Progenitor cell of endocrine pancreas (in vitro differentiated cells): Measurements from ENCODE around the gene WDR13. TPM values are rescaled to one million over a fixed set of nuclear protein-coding genes. Genes with fewer than 3 reads are reported as not detected.
A peak's percentile ranks its signal among the peaks of the same experiment; 100 is the strongest.

Experiments
- DNase-seq: peaks from one replicate; pipeline ENCODE4 v3.0.0; 2021; ENCODE audit warnings: low spot score; ENCODE audit not compliant: unreplicated experiment
- H3K27ac Mint-ChIP-seq: 2 replicates; pipeline ENCODE4 v1.8.0; 2021; ENCODE audit warnings: mild to moderate bottlenecking, moderate library complexity, mixed read lengths
- H3K27me3 Mint-ChIP-seq: 2 replicates; pipeline ENCODE4 v1.8.0; 2021; ENCODE audit warnings: mixed read lengths
- H3K36me3 Mint-ChIP-seq: 2 replicates; pipeline ENCODE4 v1.8.0; 2022; ENCODE audit warnings: mixed read lengths; ENCODE audit not compliant: insufficient read depth
- H3K4me1 Mint-ChIP-seq: 2 replicates; pipeline ENCODE4 v1.8.0; 2021; ENCODE audit warnings: low read depth, mixed read lengths
- H3K4me3 Mint-ChIP-seq: 2 replicates; pipeline ENCODE4 v1.8.0; 2021; ENCODE audit warnings: low read depth, mild to moderate bottlenecking, moderate library complexity, mixed read lengths
- H3K9me3 Mint-ChIP-seq: 2 replicates; pipeline ENCODE4 v1.8.0; 2021; ENCODE audit warnings: low read depth, mixed read lengths
- total RNA-seq: library from RNA; stranded (reverse); gene quantifications from 2 replicates; pipeline ENCODE4 v1.2.1, GENCODE V29; 2021
- TF ChIP-seq, protein P1 (sequence below): fragments of 200-600 bp; sonication (generic); IDR thresholded peaks from one replicate; pipeline ENCODE4 v1.5.0; 2021; ENCODE audit warnings: antibody characterized with exemption, mild to moderate bottlenecking; ENCODE audit not compliant: unreplicated experiment

Gene WDR13
- total RNA-seq, 1 donor from 2014 or later, result 112 TPM

DNA sequence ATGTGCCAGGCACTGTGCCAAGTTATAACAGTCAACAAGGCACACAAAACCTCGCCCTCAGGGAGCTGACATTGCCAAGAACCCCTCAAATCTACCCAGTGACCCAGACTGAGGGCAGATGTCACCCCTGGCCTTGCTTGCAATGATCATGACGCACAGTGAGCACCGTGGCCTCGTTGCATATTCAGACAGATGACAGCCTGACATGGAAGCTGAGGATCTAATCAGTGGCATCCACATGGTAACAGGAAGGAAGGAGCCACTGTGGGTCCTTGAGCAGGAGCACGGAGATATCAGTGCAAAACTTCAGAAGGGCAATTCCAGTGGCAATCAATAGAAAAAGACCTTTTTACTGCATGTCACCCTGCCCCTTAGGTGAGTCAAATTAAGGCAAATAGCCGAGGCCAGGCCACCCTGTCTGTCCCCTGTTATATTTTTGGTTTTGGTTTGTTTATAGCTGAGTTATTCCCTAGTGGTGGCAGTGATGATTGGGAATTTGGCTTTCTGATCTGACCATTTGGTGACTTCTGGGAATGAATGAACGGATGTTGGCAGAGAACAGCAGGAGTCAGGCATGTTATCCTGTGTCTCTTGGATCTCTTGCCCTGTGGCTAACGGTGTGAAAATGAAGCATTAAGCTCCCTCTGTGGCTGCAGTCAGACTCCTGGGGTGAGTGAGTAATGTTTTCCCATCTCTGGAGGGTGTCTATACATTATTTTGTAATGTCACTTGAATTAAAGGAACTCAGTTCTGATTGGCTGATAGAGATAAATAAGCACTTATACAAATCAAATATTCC, 20.4 kb downstream of the WDR13 start:
- no peaks in the 10 kb centered on the region for H3K4me1 Mint-ChIP-seq
- no peaks in the 10 kb centered on the region for H3K36me3 Mint-ChIP-seq
- peaks cover 2% of the 10 kb centered on the region for H3K27me3 Mint-ChIP-seq
- TF ChIP-seq, protein P1, sequence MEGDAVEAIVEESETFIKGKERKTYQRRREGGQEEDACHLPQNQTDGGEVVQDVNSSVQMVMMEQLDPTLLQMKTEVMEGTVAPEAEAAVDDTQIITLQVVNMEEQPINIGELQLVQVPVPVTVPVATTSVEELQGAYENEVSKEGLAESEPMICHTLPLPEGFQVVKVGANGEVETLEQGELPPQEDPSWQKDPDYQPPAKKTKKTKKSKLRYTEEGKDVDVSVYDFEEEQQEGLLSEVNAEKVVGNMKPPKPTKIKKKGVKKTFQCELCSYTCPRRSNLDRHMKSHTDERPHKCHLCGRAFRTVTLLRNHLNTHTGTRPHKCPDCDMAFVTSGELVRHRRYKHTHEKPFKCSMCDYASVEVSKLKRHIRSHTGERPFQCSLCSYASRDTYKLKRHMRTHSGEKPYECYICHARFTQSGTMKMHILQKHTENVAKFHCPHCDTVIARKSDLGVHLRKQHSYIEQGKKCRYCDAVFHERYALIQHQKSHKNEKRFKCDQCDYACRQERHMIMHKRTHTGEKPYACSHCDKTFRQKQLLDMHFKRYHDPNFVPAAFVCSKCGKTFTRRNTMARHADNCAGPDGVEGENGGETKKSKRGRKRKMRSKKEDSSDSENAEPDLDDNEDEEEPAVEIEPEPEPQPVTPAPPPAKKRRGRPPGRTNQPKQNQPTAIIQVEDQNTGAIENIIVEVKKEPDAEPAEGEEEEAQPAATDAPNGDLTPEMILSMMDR, result no peak
- H3K9me3 Mint-ChIP-seq, result peaks cover 4% of the 10 kb centered on the region
- no peak overlapping the region for H3K4me3 Mint-ChIP-seq
- H3K27ac Mint-ChIP-seq, result no peak overlapping the region
- no peak for DNase-seq

DNA sequence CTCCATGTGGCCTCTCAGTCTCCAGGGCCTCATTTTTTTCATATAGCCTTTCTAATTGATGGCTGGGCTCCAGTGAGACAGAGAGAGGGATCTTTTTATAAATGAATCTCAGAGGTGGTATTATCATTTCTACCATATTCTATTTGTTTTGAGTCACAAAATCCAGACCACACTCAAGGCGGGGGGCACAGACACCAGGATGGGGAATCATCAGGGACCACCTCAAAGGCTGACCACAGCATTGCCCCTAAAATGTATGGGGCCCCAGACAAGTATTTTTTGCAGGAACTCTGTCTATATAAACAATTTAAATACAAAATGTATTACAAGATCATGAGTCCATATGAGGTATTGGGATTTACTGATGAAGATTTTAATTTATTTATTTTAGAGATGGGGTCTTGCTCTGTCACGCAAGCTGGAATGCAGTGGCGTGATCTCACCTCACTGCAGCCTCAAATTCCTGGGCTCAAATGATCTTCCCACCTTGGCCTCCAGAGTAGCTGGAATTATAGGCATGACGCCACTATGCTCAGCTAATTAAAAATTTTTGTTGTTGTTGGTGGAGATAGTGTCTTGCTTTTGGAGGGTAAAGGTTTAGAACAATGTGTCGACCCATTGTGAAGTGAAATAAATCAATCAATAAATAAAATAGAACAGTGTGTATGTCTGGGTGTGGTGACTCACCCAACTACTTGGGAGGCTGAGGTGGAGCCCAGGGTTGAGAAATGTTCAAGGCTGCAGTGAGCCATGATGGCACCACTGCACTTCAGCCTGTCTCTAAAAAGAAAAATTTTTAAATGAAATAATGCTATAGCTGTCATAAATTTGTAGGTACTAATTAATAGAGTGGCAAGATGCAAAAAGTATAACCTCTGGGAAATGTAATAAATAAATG, 29.4 kb downstream of the WDR13 start:
- H3K27me3 Mint-ChIP-seq, result no peaks in the 10 kb centered on the region
- H3K27ac Mint-ChIP-seq, result no peak overlapping the region
- no peak for DNase-seq
- no peaks in the 10 kb centered on the region for H3K4me1 Mint-ChIP-seq
- H3K36me3 Mint-ChIP-seq, result no peaks in the 10 kb centered on the region
- TF ChIP-seq, protein P1, result no peak
- no peak overlapping the region for H3K4me3 Mint-ChIP-seq
- H3K9me3 Mint-ChIP-seq, result peaks cover 2% of the 10 kb centered on the region

DNA sequence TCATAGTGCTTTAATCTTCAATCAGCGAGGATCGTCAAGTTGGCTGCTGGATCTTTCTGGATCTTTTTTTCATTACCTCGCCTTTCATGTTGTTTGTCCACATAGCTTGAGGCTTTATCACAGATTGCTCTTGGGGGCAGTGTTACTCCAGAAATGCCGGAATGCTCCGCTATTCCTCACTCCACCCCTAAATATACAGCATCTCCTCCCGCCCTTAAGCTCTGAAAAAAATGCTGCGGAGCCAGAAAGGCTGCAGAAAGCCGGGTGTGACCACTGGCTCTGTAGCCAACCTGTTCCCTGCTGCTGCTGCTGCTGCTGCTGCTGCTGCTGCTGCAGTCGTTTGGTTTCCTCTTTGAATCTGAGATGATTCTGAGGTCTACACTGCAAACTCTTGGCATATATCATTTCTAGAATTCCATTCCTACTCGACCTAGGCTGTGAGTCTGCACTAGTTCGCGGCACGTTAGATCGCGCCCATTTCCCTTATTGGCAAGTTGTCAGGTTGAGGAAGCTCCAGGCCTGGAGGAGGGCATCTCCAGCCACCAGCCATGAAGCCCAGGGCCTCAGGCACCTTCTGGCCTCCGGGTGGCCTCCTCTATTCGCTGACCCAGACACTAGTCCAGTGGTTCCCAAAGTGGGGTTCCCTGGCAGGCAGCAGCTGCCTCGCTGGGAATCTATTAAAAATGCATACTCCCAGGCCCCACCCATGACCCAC, 34.2 kb downstream of the WDR13 start:
- no peaks in the 10 kb centered on the region for H3K4me1 Mint-ChIP-seq
- H3K36me3 Mint-ChIP-seq, result no peaks in the 10 kb centered on the region
- TF ChIP-seq, protein P1, result peak; percentile 65
- H3K4me3 Mint-ChIP-seq, result no peak overlapping the region
- H3K9me3 Mint-ChIP-seq, result peaks cover 10% of the 10 kb centered on the region
- H3K27ac Mint-ChIP-seq, result peak overlapping the region; percentile 33
- peak; percentile 58 for DNase-seq
- no peaks in the 10 kb centered on the region for H3K27me3 Mint-ChIP-seq

DNA sequence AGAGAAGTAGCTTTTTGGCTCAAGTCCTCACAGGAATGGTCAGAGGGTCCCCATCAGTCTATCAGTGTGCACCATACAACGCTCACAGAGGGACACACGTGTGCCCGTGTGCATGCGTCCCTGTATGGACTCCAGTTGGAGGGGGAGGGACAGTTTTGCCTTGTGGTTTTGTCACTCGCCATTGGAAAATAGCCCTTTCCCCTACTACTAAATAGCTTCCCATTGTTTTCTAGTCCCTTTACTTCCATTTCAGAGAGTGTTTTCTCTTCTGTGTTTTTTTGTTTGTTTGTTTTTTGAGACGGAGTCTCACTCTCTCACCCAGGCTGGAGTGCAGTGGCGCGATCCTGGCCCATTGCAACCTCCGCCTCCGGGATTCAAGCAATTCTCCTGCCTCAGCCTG, 34.9 kb downstream of the WDR13 start:
- no peak for DNase-seq
- Mint-ChIP-seq H3K4me1 (no peaks in the 10 kb centered on the region), H3K4me3 (no peak overlapping the region), H3K27ac (no peak overlapping the region), H3K27me3 (no peaks in the 10 kb centered on the region), H3K36me3 (no peaks in the 10 kb centered on the region), H3K9me3 (peaks cover 7% of the 10 kb centered on the region)
- TF ChIP-seq, protein P1, result no peak

DNA sequence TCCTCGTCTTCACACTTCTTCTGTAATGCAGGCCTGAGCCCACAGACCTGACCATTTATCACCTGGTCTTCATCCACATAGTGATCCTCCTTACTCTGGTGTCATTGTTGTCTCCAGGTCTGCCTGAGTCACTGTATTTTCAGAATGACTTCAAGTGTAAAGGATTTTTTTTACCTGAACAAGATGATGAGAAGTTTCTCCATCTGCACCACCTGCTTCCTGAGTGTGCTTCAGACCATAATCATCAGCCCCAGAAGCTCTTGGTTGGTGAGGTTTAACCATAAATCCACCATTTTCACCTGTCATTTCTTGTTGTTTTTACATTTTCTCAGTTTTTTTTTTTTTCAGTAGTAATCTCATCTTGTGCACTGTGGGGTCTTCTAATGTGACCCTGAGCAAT, 39.0 kb downstream of the WDR13 start:
- TF ChIP-seq, protein P1, result no peak
- no peak overlapping the region for H3K4me3 Mint-ChIP-seq
- H3K4me1 Mint-ChIP-seq, result no peaks in the 10 kb centered on the region
- DNase-seq, result no peak
- no peaks in the 10 kb centered on the region for H3K36me3 Mint-ChIP-seq
- H3K27ac Mint-ChIP-seq, result no peak overlapping the region
- peaks cover 10% of the 10 kb centered on the region for H3K9me3 Mint-ChIP-seq
- no peaks in the 10 kb centered on the region for H3K27me3 Mint-ChIP-seq
